Fibroblast of lung (primary cell): ENCODE data around the gene POPDC2.

ENCODE experiments used
- CTCF ChIP-seq, 2 donors: IDR thresholded peaks in 1 of 2; conservative IDR thresholded peaks in 1 of 2; 1 replicate in 1 of 2; 2 replicates in 1 of 2; pipeline ENCODE4 v1.5.1; 2011 to 2012; ENCODE audit warnings: low read length in 2 of 2, control low read depth in 1 of 2, inconsistent platforms in 1 of 2, low read depth in 1 of 2, mild to moderate bottlenecking in 1 of 2
- EZH2 ChIP-seq: IDR thresholded peaks from 2 replicates; pipeline ENCODE4 v1.5.1; 2012; ENCODE audit warnings: low read length, control low read depth, mild to moderate bottlenecking; ENCODE audit errors: missing control alignments

GRCh38 chr3:119647843-119648575 is 12.4 kb downstream of the POPDC2 start:
- TF ChIP-seq CTCF (conservative IDR thresholded peaks at IDR 0.05 in 1 of 2, IDR thresholded peaks at IDR 0.05 in 1 of 2; ENCODE audit: low read depth in 1 of 2, low read length in 2 of 2) (no peak), EZH2 (no peak)
